ENCODE measurements around the gene DEDD.
A peak's percentile ranks its signal among the peaks of the same experiment; 100 is the strongest.
"Not testable (repeated sequence)": the region's sequence is repeated elsewhere in the genome, so short reads cannot be mapped to it uniquely, and the experiment has no call there.

DEDD gene

GRCh38 chr1:161117759-161118581 is 14.5 kb downstream of the DEDD start, which contains the start of the genes NIT1 and PFDN2:
TSS of gene NIT1 (plus strand) at chr1:161118105. CDS start at chr1:161118177, 72 bp downstream.
TSS of gene PFDN2 (minus strand) at chr1:161118037. CDS start at chr1:161118026, 11 bp downstream.
- H4K20me1 ChIP-seq (ENCODE audit: insufficient read depth, low read length) = peaks cover 24% of the 10 kb centered on the region
- H2AFZ ChIP-seq (ENCODE audit: low read depth, low read length) = peak within 1 kb of the TSS; percentile 82; the same call in 1 of the 2 replicates

GRCh38 chr1:161115961-161116360 is 16.5 kb downstream of the DEDD start:
- Histone ChIP-seq H3K36me3 (replicated peaks; ENCODE audit: low read depth, low read length) (peaks cover 24% of the 10 kb centered on the region), H3K4me1 (ENCODE audit: low read length) (peaks cover 36% of the 10 kb centered on the region), H3K79me2 (ENCODE audit: low read length) (peaks cover 85% of the 10 kb centered on the region), H4K20me1 (ENCODE audit: insufficient read depth, low read length) (peaks cover 42% of the 10 kb centered on the region)
- not testable (repeated sequence) for H3K4me3 ChIP-seq (ENCODE audit: low read length); H3K9ac ChIP-seq (ENCODE audit: low read length); H2AFZ ChIP-seq (ENCODE audit: low read depth, low read length); H3K9me3 ChIP-seq (ENCODE audit: insufficient read depth, low read length); H3K4me2 ChIP-seq (ENCODE audit: low read length); H3K27me3 ChIP-seq (ENCODE audit: low read depth, low read length); H3K27ac ChIP-seq (ENCODE audit: low read length)

More at GRCh38 chr1:161117759-161118581, 14.5 kb downstream of the DEDD start, which contains the start of the genes NIT1 and PFDN2:
- Histone ChIP-seq H3K9ac (ENCODE audit: low read length) (peak within 1 kb of the TSS; percentile 86), H3K4me2 (ENCODE audit: low read length) (peak within 1 kb of the TSS; percentile 86), H3K27ac (ENCODE audit: low read length) (peak within 1 kb of the TSS; percentile 61), H3K4me1 (ENCODE audit: low read length) (peaks cover 38% of the 10 kb centered on the region), H3K9me3 (ENCODE audit: insufficient read depth, low read length) (no peaks in the 10 kb centered on the region), H3K4me3 (ENCODE audit: low read length) (peak within 1 kb of the TSS; percentile 88), H3K36me3 (replicated peaks; ENCODE audit: low read depth, low read length) (peaks cover 43% of the 10 kb centered on the region), H3K79me2 (ENCODE audit: low read length) (peaks cover 69% of the 10 kb centered on the region), H3K27me3 (ENCODE audit: low read depth, low read length) (no peaks in the 10 kb centered on the region)
- no peak for TF ChIP-seq EZH2phosphoT487 (IDR thresholded peaks at IDR 0.05; ENCODE audit: low read depth)
- TF ChIP-seq, protein P1, sequence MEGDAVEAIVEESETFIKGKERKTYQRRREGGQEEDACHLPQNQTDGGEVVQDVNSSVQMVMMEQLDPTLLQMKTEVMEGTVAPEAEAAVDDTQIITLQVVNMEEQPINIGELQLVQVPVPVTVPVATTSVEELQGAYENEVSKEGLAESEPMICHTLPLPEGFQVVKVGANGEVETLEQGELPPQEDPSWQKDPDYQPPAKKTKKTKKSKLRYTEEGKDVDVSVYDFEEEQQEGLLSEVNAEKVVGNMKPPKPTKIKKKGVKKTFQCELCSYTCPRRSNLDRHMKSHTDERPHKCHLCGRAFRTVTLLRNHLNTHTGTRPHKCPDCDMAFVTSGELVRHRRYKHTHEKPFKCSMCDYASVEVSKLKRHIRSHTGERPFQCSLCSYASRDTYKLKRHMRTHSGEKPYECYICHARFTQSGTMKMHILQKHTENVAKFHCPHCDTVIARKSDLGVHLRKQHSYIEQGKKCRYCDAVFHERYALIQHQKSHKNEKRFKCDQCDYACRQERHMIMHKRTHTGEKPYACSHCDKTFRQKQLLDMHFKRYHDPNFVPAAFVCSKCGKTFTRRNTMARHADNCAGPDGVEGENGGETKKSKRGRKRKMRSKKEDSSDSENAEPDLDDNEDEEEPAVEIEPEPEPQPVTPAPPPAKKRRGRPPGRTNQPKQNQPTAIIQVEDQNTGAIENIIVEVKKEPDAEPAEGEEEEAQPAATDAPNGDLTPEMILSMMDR (IDR thresholded peaks at IDR 0.05; ENCODE audit: low read depth, low read length) = no peak

DNA sequence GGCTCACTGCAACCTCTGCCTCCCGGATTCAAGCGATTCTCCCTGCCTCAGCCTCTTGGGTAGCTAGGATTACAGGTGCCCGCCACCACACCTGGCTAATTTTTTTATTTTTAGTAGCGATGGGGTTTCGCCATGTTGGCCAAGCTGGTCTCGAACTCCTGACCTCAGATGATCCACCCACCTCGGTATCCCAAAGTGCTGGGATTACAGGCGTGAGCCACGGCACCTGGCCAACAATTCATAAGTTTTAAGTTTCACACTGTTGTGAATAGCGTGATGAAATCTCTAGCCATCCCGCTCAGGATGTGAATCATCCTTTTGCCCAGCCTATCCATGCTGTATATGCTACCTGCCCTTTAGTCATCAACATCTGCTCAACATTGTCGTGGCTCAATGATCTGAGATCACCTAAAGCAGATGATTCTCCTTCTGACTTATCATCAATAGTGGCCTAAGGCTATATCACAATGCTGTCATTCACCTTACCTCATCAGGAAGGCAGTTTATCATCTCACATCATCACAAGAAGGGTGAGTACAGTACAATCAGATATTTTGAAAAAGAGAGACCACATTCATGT is 17.2 kb downstream of the DEDD start:
- Histone ChIP-seq H3K4me3 (ENCODE audit: low read length) (no peak overlapping the region), H3K9ac (ENCODE audit: low read length) (no peak overlapping the region), H3K79me2 (ENCODE audit: low read length) (peaks cover 92% of the 10 kb centered on the region), H3K27ac (ENCODE audit: low read length) (no peak overlapping the region), H3K4me1 (ENCODE audit: low read length) (peaks cover 36% of the 10 kb centered on the region), H4K20me1 (ENCODE audit: insufficient read depth, low read length) (peaks cover 42% of the 10 kb centered on the region), H3K27me3 (ENCODE audit: low read depth, low read length) (no peaks in the 10 kb centered on the region), H3K36me3 (replicated peaks; ENCODE audit: low read depth, low read length) (peaks cover 17% of the 10 kb centered on the region), H2AFZ (ENCODE audit: low read depth, low read length) (no peak overlapping the region), H3K4me2 (ENCODE audit: low read length) (no peak overlapping the region), H3K9me3 (ENCODE audit: insufficient read depth, low read length) (no peaks in the 10 kb centered on the region)
- no peak for TF ChIP-seq EZH2phosphoT487 (IDR thresholded peaks at IDR 0.05; ENCODE audit: low read depth)
- TF ChIP-seq, protein P1 (IDR thresholded peaks at IDR 0.05; ENCODE audit: low read depth, low read length) = no peak

GRCh38 chr1:161114556-161114955 is 17.9 kb downstream of the DEDD start:
- Histone ChIP-seq H3K79me2 (ENCODE audit: low read length) (peaks cover 98% of the 10 kb centered on the region), H3K36me3 (replicated peaks; ENCODE audit: low read depth, low read length) (peaks cover 13% of the 10 kb centered on the region), H3K4me1 (ENCODE audit: low read length) (peaks cover 31% of the 10 kb centered on the region), H2AFZ (ENCODE audit: low read depth, low read length) (no peak overlapping the region), H4K20me1 (ENCODE audit: insufficient read depth, low read length) (peaks cover 42% of the 10 kb centered on the region), H3K4me3 (ENCODE audit: low read length) (no peak overlapping the region), H3K9ac (ENCODE audit: low read length) (no peak overlapping the region), H3K27me3 (ENCODE audit: low read depth, low read length) (no peaks in the 10 kb centered on the region), H3K27ac (ENCODE audit: low read length) (no peak overlapping the region), H3K9me3 (ENCODE audit: insufficient read depth, low read length) (no peaks in the 10 kb centered on the region), H3K4me2 (ENCODE audit: low read length) (no peak overlapping the region)
- no peak for TF ChIP-seq EZH2phosphoT487 (IDR thresholded peaks at IDR 0.05; ENCODE audit: low read depth)
- TF ChIP-seq, protein P1 (IDR thresholded peaks at IDR 0.05; ENCODE audit: low read depth, low read length) = no peak

Data from OCI-LY3 (cell line).